ENCODE results near the gene DISC1.

DNA sequence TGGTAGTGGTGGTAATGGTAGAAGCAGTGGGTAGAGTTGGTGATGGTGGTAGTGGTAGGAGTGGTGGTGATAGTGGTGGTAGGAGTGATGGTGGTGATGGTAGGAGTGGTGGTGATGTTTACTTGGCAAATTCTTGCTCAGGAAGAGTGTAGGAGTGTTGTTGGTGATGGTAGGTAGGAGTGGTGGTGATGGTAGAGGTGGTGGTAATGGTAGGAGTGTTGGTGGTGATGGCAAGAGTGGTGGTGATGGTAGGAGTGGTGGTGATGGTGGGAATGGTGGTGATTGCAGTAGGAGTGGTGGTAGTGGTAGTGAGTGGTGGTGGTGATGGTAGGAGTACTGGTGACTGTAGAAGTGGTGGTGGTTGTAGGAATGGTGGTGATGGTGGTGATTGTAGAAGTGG, 106.5 kb downstream of the DISC1 start:
- TF ChIP-seq, protein P1, sequence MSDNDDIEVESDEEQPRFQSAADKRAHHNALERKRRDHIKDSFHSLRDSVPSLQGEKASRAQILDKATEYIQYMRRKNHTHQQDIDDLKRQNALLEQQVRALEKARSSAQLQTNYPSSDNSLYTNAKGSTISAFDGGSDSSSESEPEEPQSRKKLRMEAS (IDR thresholded peaks at IDR 0.05): no peak
- TF ChIP-seq ZBTB7A (IDR thresholded peaks at IDR 0.05; ENCODE audit: low read depth) (no peak), EP300 (IDR thresholded peaks at IDR 0.05; ENCODE audit: borderline replicate concordance) (no peak), YY1 (IDR thresholded peaks at IDR 0.05; ENCODE audit: low read depth) (no peak)
- TF ChIP-seq, protein P2, sequence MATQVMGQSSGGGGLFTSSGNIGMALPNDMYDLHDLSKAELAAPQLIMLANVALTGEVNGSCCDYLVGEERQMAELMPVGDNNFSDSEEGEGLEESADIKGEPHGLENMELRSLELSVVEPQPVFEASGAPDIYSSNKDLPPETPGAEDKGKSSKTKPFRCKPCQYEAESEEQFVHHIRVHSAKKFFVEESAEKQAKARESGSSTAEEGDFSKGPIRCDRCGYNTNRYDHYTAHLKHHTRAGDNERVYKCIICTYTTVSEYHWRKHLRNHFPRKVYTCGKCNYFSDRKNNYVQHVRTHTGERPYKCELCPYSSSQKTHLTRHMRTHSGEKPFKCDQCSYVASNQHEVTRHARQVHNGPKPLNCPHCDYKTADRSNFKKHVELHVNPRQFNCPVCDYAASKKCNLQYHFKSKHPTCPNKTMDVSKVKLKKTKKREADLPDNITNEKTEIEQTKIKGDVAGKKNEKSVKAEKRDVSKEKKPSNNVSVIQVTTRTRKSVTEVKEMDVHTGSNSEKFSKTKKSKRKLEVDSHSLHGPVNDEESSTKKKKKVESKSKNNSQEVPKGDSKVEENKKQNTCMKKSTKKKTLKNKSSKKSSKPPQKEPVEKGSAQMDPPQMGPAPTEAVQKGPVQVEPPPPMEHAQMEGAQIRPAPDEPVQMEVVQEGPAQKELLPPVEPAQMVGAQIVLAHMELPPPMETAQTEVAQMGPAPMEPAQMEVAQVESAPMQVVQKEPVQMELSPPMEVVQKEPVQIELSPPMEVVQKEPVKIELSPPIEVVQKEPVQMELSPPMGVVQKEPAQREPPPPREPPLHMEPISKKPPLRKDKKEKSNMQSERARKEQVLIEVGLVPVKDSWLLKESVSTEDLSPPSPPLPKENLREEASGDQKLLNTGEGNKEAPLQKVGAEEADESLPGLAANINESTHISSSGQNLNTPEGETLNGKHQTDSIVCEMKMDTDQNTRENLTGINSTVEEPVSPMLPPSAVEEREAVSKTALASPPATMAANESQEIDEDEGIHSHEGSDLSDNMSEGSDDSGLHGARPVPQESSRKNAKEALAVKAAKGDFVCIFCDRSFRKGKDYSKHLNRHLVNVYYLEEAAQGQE (IDR thresholded peaks at IDR 0.05; ENCODE audit: low read depth): no peak

All from Ishikawa (cell line).